GM12891 (cell line): Measurements from ENCODE around the gene PHACTR3.

Source experiments
- POLR2A ChIP-seq: IDR thresholded peaks from 2 replicates; pipeline ENCODE4 v1.6.1; 2011; ENCODE audit warnings: low read depth, low read length, control low read depth
- POLR2AphosphoS5 ChIP-seq: IDR thresholded peaks from 2 replicates; pipeline ENCODE4 v1.6.1; 2011; ENCODE audit warnings: low read depth, low read length, control low read depth

DNA sequence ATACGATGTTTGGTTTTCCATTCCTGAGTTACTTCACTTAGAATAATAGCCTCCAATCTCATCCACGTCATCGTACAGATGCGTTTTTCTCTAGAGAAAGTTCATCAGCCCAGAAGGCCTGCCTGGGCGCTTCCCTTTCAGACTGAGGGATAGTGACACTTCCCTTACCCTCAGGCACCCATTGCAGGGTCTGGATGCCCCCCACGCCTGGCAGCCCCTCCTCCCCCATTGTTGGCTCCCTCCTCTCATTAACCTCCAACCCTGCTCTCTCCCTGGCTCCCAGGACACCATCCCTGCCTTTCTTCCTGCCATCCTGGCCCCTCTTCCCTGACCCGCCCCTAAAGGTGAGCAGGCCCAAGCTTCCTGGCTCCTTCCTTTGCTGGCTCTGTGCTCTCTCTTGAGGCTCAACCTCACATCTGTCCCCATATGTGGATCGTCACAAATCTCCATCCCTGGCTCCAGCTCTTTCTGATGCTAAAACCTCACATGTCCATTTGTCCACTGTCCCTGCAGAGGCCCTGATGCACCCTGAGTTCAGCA is 183.9 kb downstream of the PHACTR3 start:
- TF ChIP-seq POLR2AphosphoS5 (no peak), POLR2A (no peak)
